Liver (tissue), 9 donors: ENCODE measurements around the gene PELI2. TPM values are rescaled to one million over a fixed set of nuclear protein-coding genes. Genes with fewer than 3 reads are reported as not detected.

ENCODE experiments used
- DNase-seq: peaks from one replicate; pipeline ENCODE4 v3.0.0-alpha.2; 2017; ENCODE audit warnings: low spot score
- H3K27ac ChIP-seq, 2 donors: one replicate each; pipeline ENCODE4 v1.7.0; 2013; ENCODE audit warnings: inconsistent platforms in 2 of 2, low read length in 2 of 2, control low read depth in 1 of 2, low read depth in 1 of 2, mild to moderate bottlenecking in 1 of 2
- H3K27me3 ChIP-seq, 4 donors: one replicate each; pipeline versions ENCODE4 v1.6.1 to v1.7.0; 2013; ENCODE audit warnings: low read length in 3 of 4, inconsistent platforms in 1 of 4, mild to moderate bottlenecking in 1 of 4, moderate library complexity in 1 of 4; ENCODE audit not compliant: control insufficient read depth in 4 of 4, insufficient read depth in 4 of 4
- H3K36me3 ChIP-seq, 4 donors: one replicate each; pipeline versions ENCODE4 v1.6.1 to v1.7.0; 2013; ENCODE audit warnings: low read length in 3 of 4, mild to moderate bottlenecking in 3 of 4, low read depth in 1 of 4, moderate library complexity in 1 of 4; ENCODE audit not compliant: control insufficient read depth in 4 of 4, insufficient read depth in 3 of 4
- H3K4me1 ChIP-seq, 4 donors: one replicate each; pipeline versions ENCODE4 v1.6.1 to v1.7.0; 2013; ENCODE audit warnings: low read length in 3 of 4, mild to moderate bottlenecking in 3 of 4, moderate library complexity in 1 of 4; ENCODE audit not compliant: control insufficient read depth in 4 of 4, insufficient read depth in 4 of 4
- H3K4me3 ChIP-seq, 3 donors: one replicate each; pipeline versions ENCODE4 v1.6.1 to v1.7.0; 2013; ENCODE audit warnings: low read length in 3 of 3, control low read depth in 1 of 3, low read depth in 1 of 3, mild to moderate bottlenecking in 1 of 3
- H3K9ac ChIP-seq, 2 donors: one replicate each; pipeline ENCODE4 v1.7.0; 2013; ENCODE audit warnings: low read length in 2 of 2, mild to moderate bottlenecking in 2 of 2, moderate library complexity in 2 of 2, control low read depth in 1 of 2, low read depth in 1 of 2
- H3K9me3 ChIP-seq, 4 donors: one replicate each; pipeline versions ENCODE4 v1.6.1 to v1.7.0; 2013; ENCODE audit warnings: low read length in 3 of 4; ENCODE audit not compliant: control insufficient read depth in 4 of 4
- EGR1 ChIP-seq, 2 donors: IDR thresholded peaks; 2 replicates each; pipeline ENCODE4 v1.6.1; 2016 to 2018; ENCODE audit warnings: antibody characterized with exemption in 2 of 2, low read depth in 2 of 2
- FOXA1 ChIP-seq: IDR thresholded peaks from 2 replicates; pipeline ENCODE4 v1.6.1; 2016; ENCODE audit warnings: antibody characterized with exemption
- FOXA2 ChIP-seq: IDR thresholded peaks from 2 replicates; pipeline ENCODE4 v1.6.1; 2016; ENCODE audit warnings: antibody characterized with exemption
- GABPA ChIP-seq, 2 donors: IDR thresholded peaks in 1 of 2; conservative IDR thresholded peaks in 1 of 2; 2 replicates each; pipeline ENCODE4 v1.6.1; 2016; ENCODE audit warnings: antibody characterized with exemption in 2 of 2, mild to moderate bottlenecking in 1 of 2, moderate library complexity in 1 of 2
- HNF4A ChIP-seq, 2 donors: conservative IDR thresholded peaks; 2 replicates each; pipeline ENCODE4 v1.6.1; 2016; ENCODE audit warnings: antibody characterized with exemption in 2 of 2, mild to moderate bottlenecking in 2 of 2
- HNF4G ChIP-seq: IDR thresholded peaks from 2 replicates; pipeline ENCODE4 v1.6.1; 2016; ENCODE audit warnings: antibody characterized with exemption
- JUND ChIP-seq, 2 donors: IDR thresholded peaks; 2 replicates each; pipeline ENCODE4 v1.6.1; 2016; ENCODE audit warnings: antibody characterized with exemption in 2 of 2
- NR2F2 ChIP-seq: IDR thresholded peaks from 2 replicates; pipeline ENCODE4 v1.6.1; 2016; ENCODE audit warnings: antibody characterized with exemption
- RAD21 ChIP-seq, 2 donors: IDR thresholded peaks; 2 replicates each; pipeline ENCODE4 v1.6.1; 2016; ENCODE audit warnings: antibody characterized with exemption in 2 of 2, mild to moderate bottlenecking in 2 of 2
- RXRA ChIP-seq, 2 donors: IDR thresholded peaks; 2 replicates each; pipeline ENCODE4 v1.6.1; 2017 to 2018; ENCODE audit warnings: antibody characterized with exemption in 2 of 2, mild to moderate bottlenecking in 1 of 2
- SP1 ChIP-seq: IDR thresholded peaks from 2 replicates; pipeline ENCODE4 v1.6.1; 2018; ENCODE audit warnings: antibody characterized with exemption, mild to moderate bottlenecking
- TAF1 ChIP-seq: conservative IDR thresholded peaks from 2 replicates; pipeline ENCODE4 v1.6.1; 2016; ENCODE audit warnings: antibody characterized with exemption, mild to moderate bottlenecking
- WGBS: extraction: QIAGEN DNeasy Blood & Tissue Kit; methylation state at CpG from one replicate; pipeline ENCODE4 v1.1.7; 2013; 5-methylcytosine and 5-hydroxymethylcytosine counted together
- polyA plus RNA-seq, 2 donors: library from polyadenylated mRNA; stranded (reverse) in 1 of 2; unstranded in 1 of 2; fragments of 200-250 nt in 1 of 2; fragments of >200 nt in 1 of 2; fragmentation: Nextera tagmentation in 1 of 2; extraction: Ambion mirVana in 1 of 2; gene quantifications; one replicate each; pipeline versions ENCODE4 v1.2.1 to v1.2.3, GENCODE V29; 2013 to 2015
- total RNA-seq, 2 donors: library from RNA; depleted of rRNA; stranded (reverse); fragments of >200 nt; gene quantifications; one replicate each; pipeline ENCODE4 v1.2.3, GENCODE V29; 2014
- TF ChIP-seq, protein P1 (sequence below): IDR thresholded peaks from 2 replicates; pipeline ENCODE4 v1.6.1; 2016; ENCODE audit warnings: antibody characterized with exemption
- TF ChIP-seq, protein P2 (sequence below): IDR thresholded peaks from 2 replicates; pipeline ENCODE4 v1.6.1; 2016; ENCODE audit warnings: antibody characterized with exemption
- TF ChIP-seq, protein P3 (sequence below): fragments of 150-350 bp; IDR thresholded peaks from 2 replicates; pipeline ENCODE4 v1.5.1; 2017; ENCODE audit warnings: improper control_type of control experiment, low read depth, low read length; ENCODE audit not compliant: missing input control
- TF ChIP-seq, protein P4 (sequence below): IDR thresholded peaks from 2 replicates; pipeline ENCODE4 v1.6.1; 2016; ENCODE audit warnings: antibody characterized with exemption, mild to moderate bottlenecking
- TF ChIP-seq, protein P5 (sequence below): IDR thresholded peaks from 2 replicates; pipeline ENCODE4 v1.6.1; 2016; ENCODE audit warnings: antibody characterized with exemption
- donor health status: healthy.
- donor health status: healthy.
- donor health status: healthy.
- donor health status: healthy.
- donor health status: healthy.

Gene PELI2
- total and polyA plus RNA-seq, 4 donors = 0.68 to 2.9 (median 1.2) TPM

DNA sequence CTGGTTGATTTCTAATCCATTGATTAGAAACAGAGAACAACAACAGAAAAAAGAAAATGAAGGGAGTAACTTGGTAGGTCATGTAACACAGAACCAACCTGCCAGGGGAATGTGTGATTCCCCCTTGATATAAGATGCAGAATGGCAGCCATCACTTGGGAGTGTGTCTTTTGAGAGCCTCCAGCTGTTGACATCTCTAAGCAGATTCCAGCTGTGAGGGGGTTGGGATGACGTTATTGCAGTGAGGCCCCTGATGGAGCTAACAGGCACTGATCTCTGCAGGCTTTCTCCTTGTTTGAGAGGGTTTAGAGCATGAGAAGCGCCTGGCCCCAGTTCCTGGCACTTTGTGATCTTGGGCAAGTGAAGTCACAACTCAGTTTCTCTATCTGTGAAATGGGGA is 124.9 kb downstream of the PELI2 start:
- Histone ChIP-seq H3K9me3 (no peaks in the 10 kb centered on the region), H3K27me3 (no peaks in the 10 kb centered on the region), H3K9ac (no peak overlapping the region), H3K4me3 (no peak overlapping the region), H3K36me3 (no peaks in the 10 kb centered on the region), H3K27ac (no peak overlapping the region), H3K4me1 (no peaks in the 10 kb centered on the region)
- no peak for TF ChIP-seq TAF1
- no peak for TF ChIP-seq JUND (IDR thresholded peaks at IDR 0.05)
- TF ChIP-seq, protein P1, sequence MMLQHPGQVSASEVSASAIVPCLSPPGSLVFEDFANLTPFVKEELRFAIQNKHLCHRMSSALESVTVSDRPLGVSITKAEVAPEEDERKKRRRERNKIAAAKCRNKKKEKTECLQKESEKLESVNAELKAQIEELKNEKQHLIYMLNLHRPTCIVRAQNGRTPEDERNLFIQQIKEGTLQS = no peak
- TF ChIP-seq, protein P2, sequence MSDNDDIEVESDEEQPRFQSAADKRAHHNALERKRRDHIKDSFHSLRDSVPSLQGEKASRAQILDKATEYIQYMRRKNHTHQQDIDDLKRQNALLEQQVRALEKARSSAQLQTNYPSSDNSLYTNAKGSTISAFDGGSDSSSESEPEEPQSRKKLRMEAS = no peak
- no peak for TF ChIP-seq NR2F2
- TF ChIP-seq EGR1 (IDR thresholded peaks at IDR 0.05; ENCODE audit: low read depth in 2 of 2) = no peak
- TF ChIP-seq GABPA (IDR thresholded peaks at IDR 0.05 in 1 of 2, conservative IDR thresholded peaks at IDR 0.05 in 1 of 2) = no peak
- TF ChIP-seq FOXA2 = no peak
- WGBS = 80% methylated on average over 2 of the region's 2 CpGs
- DNase-seq = no peak

DNA sequence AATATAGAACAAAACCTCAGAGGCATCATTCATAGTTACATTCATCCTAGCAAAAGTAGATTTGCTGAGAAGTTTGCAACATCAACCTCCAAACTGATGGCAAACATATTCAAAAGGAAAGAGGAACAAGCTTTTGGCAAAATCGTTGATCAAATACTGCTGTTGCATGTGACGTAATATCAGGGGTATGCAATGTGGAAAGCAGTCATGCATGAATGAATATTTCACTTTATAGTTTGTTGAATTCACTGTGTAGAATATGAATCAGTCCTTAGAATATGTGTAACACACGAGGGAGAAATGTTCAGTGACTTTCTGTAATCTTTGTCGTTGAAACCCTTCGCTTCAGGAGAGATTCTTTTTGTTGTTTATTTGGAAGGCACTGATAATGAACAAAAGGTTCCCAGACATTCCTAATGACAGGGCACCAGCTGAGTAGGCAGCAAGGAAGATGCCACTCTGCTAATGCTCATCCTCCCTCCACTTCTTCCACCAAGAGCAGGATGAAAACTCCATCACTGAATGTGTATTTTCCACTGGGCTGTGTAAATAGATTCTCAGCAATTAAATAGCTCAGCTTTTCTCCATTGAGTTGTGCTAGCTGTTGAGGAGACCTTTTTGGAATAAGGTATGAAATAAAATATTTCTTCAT is 126.1 kb downstream of the PELI2 start:
- 66% methylated on average over 5 of the region's 5 CpGs for WGBS
- Histone ChIP-seq H3K4me1 (no peaks in the 10 kb centered on the region), H3K27me3 (no peaks in the 10 kb centered on the region), H3K36me3 (no peaks in the 10 kb centered on the region), H3K9me3 (no peaks in the 10 kb centered on the region), H3K9ac (no peak overlapping the region), H3K4me3 (no peak overlapping the region), H3K27ac (no peak overlapping the region)
- TF ChIP-seq NR2F2 (no peak), EGR1 (IDR thresholded peaks at IDR 0.05; ENCODE audit: low read depth in 2 of 2) (no peak), RAD21 (IDR thresholded peaks at IDR 0.05) (no peak), HNF4A (conservative IDR thresholded peaks at IDR 0.05) (no peak), RXRA (IDR thresholded peaks at IDR 0.05) (no peak), HNF4G (no peak), SP1 (no peak), FOXA1 (no peak), FOXA2 (no peak), TAF1 (no peak), GABPA (IDR thresholded peaks at IDR 0.05 in 1 of 2, conservative IDR thresholded peaks at IDR 0.05 in 1 of 2) (no peak)
- TF ChIP-seq, protein P3, sequence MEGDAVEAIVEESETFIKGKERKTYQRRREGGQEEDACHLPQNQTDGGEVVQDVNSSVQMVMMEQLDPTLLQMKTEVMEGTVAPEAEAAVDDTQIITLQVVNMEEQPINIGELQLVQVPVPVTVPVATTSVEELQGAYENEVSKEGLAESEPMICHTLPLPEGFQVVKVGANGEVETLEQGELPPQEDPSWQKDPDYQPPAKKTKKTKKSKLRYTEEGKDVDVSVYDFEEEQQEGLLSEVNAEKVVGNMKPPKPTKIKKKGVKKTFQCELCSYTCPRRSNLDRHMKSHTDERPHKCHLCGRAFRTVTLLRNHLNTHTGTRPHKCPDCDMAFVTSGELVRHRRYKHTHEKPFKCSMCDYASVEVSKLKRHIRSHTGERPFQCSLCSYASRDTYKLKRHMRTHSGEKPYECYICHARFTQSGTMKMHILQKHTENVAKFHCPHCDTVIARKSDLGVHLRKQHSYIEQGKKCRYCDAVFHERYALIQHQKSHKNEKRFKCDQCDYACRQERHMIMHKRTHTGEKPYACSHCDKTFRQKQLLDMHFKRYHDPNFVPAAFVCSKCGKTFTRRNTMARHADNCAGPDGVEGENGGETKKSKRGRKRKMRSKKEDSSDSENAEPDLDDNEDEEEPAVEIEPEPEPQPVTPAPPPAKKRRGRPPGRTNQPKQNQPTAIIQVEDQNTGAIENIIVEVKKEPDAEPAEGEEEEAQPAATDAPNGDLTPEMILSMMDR = no peak
- TF ChIP-seq, protein P4, sequence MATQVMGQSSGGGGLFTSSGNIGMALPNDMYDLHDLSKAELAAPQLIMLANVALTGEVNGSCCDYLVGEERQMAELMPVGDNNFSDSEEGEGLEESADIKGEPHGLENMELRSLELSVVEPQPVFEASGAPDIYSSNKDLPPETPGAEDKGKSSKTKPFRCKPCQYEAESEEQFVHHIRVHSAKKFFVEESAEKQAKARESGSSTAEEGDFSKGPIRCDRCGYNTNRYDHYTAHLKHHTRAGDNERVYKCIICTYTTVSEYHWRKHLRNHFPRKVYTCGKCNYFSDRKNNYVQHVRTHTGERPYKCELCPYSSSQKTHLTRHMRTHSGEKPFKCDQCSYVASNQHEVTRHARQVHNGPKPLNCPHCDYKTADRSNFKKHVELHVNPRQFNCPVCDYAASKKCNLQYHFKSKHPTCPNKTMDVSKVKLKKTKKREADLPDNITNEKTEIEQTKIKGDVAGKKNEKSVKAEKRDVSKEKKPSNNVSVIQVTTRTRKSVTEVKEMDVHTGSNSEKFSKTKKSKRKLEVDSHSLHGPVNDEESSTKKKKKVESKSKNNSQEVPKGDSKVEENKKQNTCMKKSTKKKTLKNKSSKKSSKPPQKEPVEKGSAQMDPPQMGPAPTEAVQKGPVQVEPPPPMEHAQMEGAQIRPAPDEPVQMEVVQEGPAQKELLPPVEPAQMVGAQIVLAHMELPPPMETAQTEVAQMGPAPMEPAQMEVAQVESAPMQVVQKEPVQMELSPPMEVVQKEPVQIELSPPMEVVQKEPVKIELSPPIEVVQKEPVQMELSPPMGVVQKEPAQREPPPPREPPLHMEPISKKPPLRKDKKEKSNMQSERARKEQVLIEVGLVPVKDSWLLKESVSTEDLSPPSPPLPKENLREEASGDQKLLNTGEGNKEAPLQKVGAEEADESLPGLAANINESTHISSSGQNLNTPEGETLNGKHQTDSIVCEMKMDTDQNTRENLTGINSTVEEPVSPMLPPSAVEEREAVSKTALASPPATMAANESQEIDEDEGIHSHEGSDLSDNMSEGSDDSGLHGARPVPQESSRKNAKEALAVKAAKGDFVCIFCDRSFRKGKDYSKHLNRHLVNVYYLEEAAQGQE = no peak
- TF ChIP-seq, protein P5, sequence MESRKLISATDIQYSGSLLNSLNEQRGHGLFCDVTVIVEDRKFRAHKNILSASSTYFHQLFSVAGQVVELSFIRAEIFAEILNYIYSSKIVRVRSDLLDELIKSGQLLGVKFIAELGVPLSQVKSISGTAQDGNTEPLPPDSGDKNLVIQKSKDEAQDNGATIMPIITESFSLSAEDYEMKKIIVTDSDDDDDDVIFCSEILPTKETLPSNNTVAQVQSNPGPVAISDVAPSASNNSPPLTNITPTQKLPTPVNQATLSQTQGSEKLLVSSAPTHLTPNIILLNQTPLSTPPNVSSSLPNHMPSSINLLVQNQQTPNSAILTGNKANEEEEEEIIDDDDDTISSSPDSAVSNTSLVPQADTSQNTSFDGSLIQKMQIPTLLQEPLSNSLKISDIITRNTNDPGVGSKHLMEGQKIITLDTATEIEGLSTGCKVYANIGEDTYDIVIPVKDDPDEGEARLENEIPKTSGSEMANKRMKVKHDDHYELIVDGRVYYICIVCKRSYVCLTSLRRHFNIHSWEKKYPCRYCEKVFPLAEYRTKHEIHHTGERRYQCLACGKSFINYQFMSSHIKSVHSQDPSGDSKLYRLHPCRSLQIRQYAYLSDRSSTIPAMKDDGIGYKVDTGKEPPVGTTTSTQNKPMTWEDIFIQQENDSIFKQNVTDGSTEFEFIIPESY = no peak
- no peak for DNase-seq
